Neural crest cell (in vitro differentiated cells): Measurements from ENCODE around the gene GIGYF1. TPM values are rescaled to one million over a fixed set of nuclear protein-coding genes. Genes with fewer than 3 reads are reported as not detected.

Source experiments
- DNase-seq: peaks from one replicate; pipeline ENCODE4 v3.0.0; 2021; ENCODE audit warnings: low read depth, mixed read lengths, low spot score
- H3K27ac Mint-ChIP-seq: one replicate; pipeline ENCODE4 v1.8.0; 2021; ENCODE audit warnings: mild to moderate bottlenecking, mixed read lengths; ENCODE audit not compliant: unreplicated experiment
- H3K27me3 Mint-ChIP-seq: 2 replicates; pipeline ENCODE4 v1.8.0; 2021; ENCODE audit warnings: low read depth, mild to moderate bottlenecking, mixed read lengths
- H3K36me3 Mint-ChIP-seq: 2 replicates; pipeline ENCODE4 v1.8.0; 2021; ENCODE audit warnings: low read depth, mild to moderate bottlenecking, mixed read lengths
- H3K4me1 Mint-ChIP-seq: 2 replicates; pipeline ENCODE4 v1.8.0; 2021; ENCODE audit warnings: mixed read lengths
- H3K4me3 Mint-ChIP-seq: one replicate; pipeline ENCODE4 v1.8.0; 2021; ENCODE audit warnings: mild to moderate bottlenecking, mixed read lengths
- H3K9me3 Mint-ChIP-seq: 2 replicates; pipeline ENCODE4 v1.8.0; 2021; ENCODE audit warnings: mixed read lengths
- CTCF ChIP-seq: fragments of 200-600 bp; sonication (generic); conservative IDR thresholded peaks from 2 replicates; pipeline ENCODE4 v1.5.0; 2021; ENCODE audit warnings: antibody characterized with exemption, mild to moderate bottlenecking
- total RNA-seq: library from RNA; stranded (reverse); gene quantifications from 2 replicates; pipeline ENCODE4 v1.2.1, GENCODE V29; 2021

Gene GIGYF1
- total RNA-seq, 1 donor from 2014 or later, result 82.9 TPM

- TF ChIP-seq CTCF, result no peak
- H3K4me3 Mint-ChIP-seq, result peak overlapping the region; percentile 96
- H3K27me3 Mint-ChIP-seq, result peaks cover 19% of the 10 kb centered on the region
- H3K9me3 Mint-ChIP-seq, result no peaks in the 10 kb centered on the region
- H3K27ac Mint-ChIP-seq, result no peak overlapping the region
- H3K4me1 Mint-ChIP-seq, result peaks cover 10% of the 10 kb centered on the region
- no peak for DNase-seq
- peaks cover 6% of the 10 kb centered on the region for H3K36me3 Mint-ChIP-seq
Observed at GRCh38 chr7:100675105-100675451, 19.0 kb downstream of the GIGYF1 start.

- H3K9me3 Mint-ChIP-seq, result no peaks in the 10 kb centered on the region
- DNase-seq, result no peak
- peak overlapping the region; percentile 96 for H3K4me3 Mint-ChIP-seq
- no peak for TF ChIP-seq CTCF
- H3K27ac Mint-ChIP-seq, result peak overlapping the region; percentile 95
- H3K27me3 Mint-ChIP-seq, result peaks cover 23% of the 10 kb centered on the region
- H3K36me3 Mint-ChIP-seq, result peaks cover 5% of the 10 kb centered on the region
- peaks cover 9% of the 10 kb centered on the region for H3K4me1 Mint-ChIP-seq
Observed at GRCh38 chr7:100674411-100675104, 19.5 kb downstream of the GIGYF1 start.

- no peak for DNase-seq
- H3K27me3 Mint-ChIP-seq, result peaks cover 23% of the 10 kb centered on the region
- H3K36me3 Mint-ChIP-seq, result peaks cover 5% of the 10 kb centered on the region
- peak overlapping the region; percentile 96 for H3K4me3 Mint-ChIP-seq
- H3K4me1 Mint-ChIP-seq, result peaks cover 9% of the 10 kb centered on the region
- H3K9me3 Mint-ChIP-seq, result no peaks in the 10 kb centered on the region
- TF ChIP-seq CTCF, result no peak
- H3K27ac Mint-ChIP-seq, result peak overlapping the region; percentile 62
Observed at GRCh38 chr7:100673942-100674410, 20.1 kb downstream of the GIGYF1 start.

DNA sequence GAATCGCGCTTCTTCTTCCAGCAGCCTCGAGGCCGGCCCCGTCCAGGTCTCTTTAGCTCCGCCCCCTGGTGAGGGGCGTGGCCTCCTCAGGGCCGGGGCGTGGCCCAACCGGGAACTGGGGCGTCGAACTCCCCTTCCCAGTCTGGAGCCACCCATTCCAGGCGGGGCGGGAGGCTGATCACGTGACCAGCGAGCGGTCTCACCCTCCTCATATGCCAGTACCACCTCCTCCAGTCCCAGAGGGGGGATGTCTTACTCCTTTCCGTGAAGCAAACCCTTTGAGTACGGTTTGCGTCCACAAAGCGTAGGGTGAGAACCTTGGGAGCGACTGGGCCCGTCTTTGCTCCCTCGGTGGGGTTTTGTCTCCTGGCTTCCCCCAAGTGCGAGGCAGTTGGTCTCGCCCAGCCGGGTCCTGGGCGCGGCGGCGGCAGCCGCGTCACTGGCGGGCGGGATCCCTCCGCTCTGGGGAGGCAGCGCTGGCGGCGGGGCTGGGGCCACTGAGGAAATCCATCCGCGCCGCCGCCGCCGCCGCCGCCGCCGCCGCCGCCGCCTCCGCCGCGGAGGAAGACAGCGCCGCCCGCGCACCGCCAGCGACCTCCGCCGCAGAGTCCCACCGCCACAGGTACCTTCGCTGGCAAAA, 20.6 kb downstream of the GIGYF1 start, which contains the start of gene GNB2:
TSS of gene GNB2 (plus strand) at position 439 of the 640 bp plus-strand sequence. CDS start 2,526 bp downstream, outside the sequence.
- peak within 1 kb of the TSS; percentile 99 for H3K27ac Mint-ChIP-seq
- H3K36me3 Mint-ChIP-seq, result peaks cover 5% of the 10 kb centered on the region
- H3K9me3 Mint-ChIP-seq, result no peaks in the 10 kb centered on the region
- no peak for TF ChIP-seq CTCF
- peak within 1 kb of the TSS; percentile 96 for H3K4me3 Mint-ChIP-seq
- H3K4me1 Mint-ChIP-seq, result peaks cover 9% of the 10 kb centered on the region
- peaks cover 23% of the 10 kb centered on the region for H3K27me3 Mint-ChIP-seq
- DNase-seq, result peak; percentile 99

DNA sequence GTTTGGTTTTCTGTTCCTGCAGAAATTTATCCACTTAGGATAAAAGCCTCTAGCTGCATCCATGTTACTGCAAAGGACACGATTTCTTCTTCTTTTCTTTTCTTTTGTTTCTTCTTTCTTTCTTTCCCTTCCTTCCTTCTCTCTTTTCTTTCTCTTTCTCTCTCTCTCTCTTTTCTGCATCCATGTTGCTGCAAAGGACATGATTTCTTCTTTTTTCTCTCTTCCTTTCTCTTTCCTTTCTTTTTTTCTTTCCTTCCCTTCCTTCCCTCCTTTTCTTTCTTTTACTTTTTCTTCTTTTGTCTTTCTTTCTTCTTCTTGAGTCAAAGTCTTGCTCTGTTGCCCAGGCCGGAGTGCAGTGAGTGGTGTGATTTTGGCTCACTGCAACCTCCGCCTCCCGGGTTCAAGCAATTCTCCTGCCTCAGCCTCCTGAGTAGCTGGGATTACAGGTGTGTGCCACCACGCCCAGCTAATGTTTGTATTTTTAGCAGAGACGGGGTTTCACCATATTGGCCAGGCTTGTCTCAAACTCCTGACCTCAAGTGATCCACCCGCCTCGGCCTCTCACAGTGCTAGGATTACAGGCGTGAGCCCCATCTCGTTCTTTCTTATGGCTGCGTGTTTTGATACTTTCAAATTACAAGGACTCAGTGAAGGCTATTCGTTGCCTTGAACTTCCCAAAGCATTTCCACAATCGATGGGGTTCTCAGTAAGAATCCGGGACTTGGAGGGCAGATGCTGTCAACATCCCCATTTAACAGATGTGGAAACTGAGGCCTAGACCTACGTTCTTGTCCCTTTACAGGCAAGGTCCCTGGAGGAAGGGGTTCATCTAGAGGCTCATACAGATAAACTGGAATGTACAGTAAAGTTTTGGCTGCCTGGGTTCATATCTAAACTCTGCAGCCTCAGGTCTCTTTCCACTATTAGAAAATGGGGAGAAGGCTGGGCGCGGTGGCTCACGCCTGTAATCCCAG, 22.4 kb downstream of the GIGYF1 start:
- TF ChIP-seq CTCF, result no peak
- H3K27me3 Mint-ChIP-seq, result peaks cover 31% of the 10 kb centered on the region
- no peak overlapping the region for H3K27ac Mint-ChIP-seq

More for the DNA sequence above, 22.4 kb downstream of the GIGYF1 start:
- Mint-ChIP-seq H3K4me1 (peaks cover 9% of the 10 kb centered on the region), H3K9me3 (no peaks in the 10 kb centered on the region), H3K36me3 (no peaks in the 10 kb centered on the region), H3K4me3 (peak overlapping the region; percentile 35)
- no peak for DNase-seq
